HG03558 (cell line): ENCODE results near the gene CUBN.

Experiments
- ATAC-seq: cut with Tn5 transposase; IDR thresholded peaks from one replicate; pipeline ENCODE4 v1.9.1; 2021; ENCODE audit warnings: moderate number of reproducible peaks; ENCODE audit not compliant: unreplicated experiment; ENCODE audit errors: extremely low read depth

The CUBN gene

GRCh38 chr10:17129741-17130140 is at the start of gene CUBN:
Gene CUBN (minus strand): TSS chr10:17129811. CDS start chr10:17129765, 46 bp downstream.
- no peak for ATAC-seq

DNA sequence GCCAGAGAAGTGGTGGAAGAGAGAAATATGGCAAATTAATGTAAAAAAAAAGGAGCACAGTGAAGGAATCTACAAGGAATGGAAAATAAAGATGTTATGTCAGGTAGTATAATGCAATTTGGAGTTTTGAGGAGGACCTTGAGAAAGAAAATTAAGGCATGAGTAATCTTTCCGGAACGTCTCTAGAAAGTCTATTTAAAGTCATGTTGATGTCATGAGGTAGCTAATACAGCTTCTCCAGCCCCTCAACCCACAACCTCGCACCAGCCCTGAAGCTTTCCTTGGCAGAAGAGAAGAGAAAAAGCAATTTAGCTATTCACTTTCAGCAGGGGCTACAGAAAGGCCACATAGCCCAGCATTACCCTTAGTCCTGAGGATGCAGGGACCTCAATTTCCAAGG is 49.4 kb upstream of the CUBN start:
- ATAC-seq = no peak

- ATAC-seq = no peak
These were observed 48.4 kb upstream of the CUBN start for GRCh38 chr10:17178006-17178405.

DNA sequence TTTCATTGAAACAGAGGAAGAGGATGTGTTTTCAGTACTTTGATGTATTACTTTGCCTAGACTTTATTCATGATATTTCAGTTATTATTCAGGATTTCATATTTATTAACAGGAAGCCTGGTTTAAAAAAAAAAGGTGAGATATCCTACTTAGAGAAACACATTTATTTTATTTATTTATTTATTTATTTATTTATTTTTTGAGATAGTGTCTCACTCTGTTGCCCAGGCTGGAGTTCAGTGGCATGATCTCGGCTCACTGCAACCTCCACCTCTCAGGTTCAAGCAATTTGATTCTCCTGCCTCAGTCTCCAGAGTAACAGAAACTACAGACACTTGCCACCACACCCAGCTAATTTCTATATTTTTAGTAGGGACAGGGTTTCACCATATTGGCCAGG is 47.4 kb upstream of the CUBN start:
- ATAC-seq = no peak

- ATAC-seq = no peak
These were observed 46.5 kb upstream of the CUBN start for GRCh38 chr10:17176091-17176490.

- ATAC-seq = no peak
These were observed 45.9 kb upstream of the CUBN start for GRCh38 chr10:17175551-17175950.

DNA sequence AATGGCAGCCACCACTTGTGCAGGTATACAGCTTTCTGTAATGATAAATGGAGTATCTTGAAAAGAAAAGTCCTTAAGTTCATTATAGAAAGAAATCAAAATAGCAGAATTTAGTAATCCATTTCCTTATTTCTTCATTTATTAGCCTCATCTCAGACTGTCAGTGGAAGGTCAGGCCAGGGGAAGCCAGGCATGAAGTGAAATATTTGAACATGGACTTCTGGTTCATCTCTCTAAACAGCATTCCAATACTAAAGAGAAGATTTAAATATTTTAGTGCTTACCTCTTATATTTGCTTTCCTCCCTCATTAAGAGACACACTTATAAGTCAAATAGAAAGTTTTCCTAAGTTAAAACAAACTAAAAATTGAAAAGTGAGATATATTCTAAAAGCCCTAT is 45.0 kb upstream of the CUBN start:
- no peak for ATAC-seq

DNA sequence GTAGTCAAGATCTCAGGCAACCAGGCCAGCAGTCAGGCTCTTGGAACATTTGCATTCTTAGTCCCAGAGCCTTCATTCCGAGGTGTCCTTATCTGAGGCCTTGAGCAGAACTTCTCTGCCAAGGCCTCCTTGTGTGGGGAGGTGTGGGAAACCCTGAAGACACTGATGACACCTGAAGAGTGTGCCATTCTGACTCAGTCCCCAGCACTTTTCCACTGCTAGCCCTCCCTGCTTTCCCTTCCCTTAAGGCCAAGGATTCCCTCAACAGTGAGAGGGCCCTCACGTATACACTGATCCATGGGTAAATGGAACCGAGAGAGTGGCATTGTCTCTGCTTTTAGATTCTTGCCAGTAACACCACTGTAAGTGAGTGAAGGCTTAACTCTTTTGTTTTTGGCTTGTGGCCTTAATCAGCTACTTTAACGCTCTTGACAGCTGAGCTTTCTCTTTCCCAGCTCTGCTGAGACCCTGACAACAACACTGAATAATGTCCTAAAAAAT is 41.6 kb upstream of the CUBN start:
- ATAC-seq = no peak

- ATAC-seq = no peak
These were observed 40.2 kb upstream of the CUBN start for GRCh38 chr10:17169803-17170202.

GRCh38 chr10:17166699-17167098 is 37.1 kb upstream of the CUBN start:
- ATAC-seq = no peak

DNA sequence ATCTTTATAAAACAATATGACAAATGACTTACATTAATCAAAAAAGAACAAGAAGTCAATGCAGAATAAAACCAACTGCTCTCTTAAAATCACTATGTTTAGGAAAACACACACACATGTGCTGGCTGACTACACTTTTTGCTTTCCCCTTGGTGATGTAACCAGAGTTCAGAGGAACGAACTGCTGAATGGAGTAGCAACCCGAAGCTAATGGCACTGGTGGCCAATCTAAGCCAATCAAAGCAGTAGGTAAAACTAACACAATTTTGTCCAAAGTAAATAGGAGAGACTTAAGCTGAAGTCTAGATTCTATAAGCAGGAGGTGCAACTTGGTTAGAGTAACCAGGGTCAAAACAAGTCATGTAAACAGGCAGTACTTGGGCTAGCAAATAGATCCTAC is 33.2 kb upstream of the CUBN start:
- ATAC-seq = no peak

GRCh38 chr10:17161775-17162174 is 32.2 kb upstream of the CUBN start:
- ATAC-seq = no peak

DNA sequence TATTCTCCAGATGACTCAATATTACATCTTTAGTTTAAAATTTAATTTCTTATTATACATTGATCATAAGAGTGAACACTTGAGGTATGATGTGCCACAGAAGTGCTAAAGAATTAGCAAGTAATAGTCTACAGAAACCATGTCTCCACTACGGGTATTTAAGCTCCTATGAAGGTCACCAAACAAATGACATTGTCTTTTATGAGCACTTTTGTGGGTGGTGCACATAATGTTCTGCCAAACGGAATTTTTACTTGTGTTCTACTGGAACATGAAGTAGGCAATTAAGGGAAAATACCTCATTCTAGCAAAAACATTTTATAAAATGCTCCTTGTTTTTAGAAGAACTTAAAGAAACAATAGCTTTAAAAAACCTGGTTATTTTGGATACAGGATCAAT is 27.4 kb upstream of the CUBN start:
- ATAC-seq = no peak

- ATAC-seq = no peak
These were observed 26.2 kb upstream of the CUBN start for GRCh38 chr10:17155826-17156225.

GRCh38 chr10:17154116-17154515 is 24.5 kb upstream of the CUBN start:
- ATAC-seq = no peak

GRCh38 chr10:17153321-17153720 is 23.7 kb upstream of the CUBN start:
- no peak for ATAC-seq

DNA sequence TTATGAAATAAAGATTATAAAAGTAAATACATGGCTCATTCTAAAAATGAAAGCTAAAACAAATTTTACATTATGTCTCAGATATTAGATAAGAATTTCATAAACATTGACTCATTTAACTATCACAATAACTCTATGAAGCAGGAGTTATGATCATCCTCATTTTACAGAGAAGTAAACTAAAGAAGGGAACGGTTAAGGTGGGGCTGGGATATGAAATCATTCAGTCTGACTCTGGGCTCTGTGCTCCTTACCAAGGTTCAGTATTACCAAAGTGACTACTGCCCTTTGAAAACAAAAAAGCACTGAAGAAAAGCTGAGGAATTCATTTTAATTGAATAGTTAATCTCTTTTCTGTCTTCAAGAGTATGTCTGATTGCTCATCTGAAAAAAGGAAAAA is 22.1 kb upstream of the CUBN start:
- ATAC-seq = no peak

DNA sequence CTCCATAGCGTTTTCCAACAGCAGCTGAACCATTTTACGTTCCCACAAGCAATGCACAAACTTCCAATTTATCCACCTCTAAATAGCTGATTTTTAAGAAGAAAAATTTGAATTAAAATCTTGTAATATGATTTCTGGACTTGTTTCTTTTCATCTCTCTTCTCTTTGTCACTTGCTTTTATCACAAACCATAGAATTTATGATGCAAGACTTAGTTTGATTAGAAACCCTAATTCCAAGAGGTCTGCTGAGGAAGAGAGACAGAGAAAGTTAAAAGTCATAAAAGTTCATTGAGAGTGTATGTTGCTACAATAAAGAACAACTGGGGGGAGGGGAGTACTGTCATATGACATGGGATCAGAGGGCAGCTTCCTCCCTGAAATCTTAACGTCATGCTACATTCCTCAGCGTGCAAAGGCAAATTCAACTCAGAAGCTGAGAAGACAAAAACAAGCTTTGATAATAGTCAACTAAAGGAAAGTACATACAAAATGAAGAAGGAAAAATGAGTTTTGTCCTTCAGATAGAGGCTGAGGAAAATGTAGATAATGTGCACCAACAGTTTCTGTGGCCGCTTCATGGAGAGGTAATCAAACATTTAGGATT is 18.4 kb upstream of the CUBN start:
- no peak for ATAC-seq

DNA sequence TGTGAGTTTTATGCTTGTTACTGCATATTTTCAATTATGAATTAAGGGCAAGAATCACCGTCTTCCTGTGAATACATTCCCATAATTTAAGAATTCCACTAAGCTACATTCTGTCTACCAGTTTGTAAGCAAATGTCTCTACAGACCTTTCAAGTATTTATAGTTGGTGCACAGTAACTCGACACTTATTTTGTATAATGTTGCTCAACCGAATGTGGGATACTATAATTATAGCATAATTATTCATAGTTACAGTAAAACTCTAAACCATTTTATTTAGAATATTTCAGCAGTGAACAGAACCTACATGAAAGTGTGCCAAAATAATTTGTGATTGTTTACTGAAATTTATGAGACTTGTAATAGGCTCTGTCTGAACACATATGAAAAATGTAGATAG is 17.3 kb upstream of the CUBN start:
- no peak for ATAC-seq

- ATAC-seq = no peak
These were observed 15.6 kb upstream of the CUBN start for GRCh38 chr10:17145239-17145638.

DNA sequence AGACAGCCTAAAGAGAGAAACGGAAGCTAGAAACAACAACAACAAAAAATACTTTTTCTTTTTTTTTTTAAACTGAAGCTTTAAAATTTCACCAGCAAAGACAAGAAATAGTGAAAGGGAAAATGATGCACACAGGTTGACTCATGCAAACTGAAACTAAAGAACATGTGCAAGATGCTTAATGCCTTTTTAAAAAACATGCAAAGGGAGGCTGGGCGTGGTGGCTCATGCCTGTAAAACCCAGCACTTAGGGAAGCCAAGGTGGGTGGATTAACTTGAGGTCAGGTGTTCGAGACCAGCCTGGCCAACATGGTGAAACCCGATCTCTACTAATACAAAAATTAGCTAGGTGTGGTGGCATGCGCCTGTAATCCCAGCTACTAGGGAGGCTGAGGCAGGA is 15.1 kb upstream of the CUBN start:
- ATAC-seq = peak; percentile 45

DNA sequence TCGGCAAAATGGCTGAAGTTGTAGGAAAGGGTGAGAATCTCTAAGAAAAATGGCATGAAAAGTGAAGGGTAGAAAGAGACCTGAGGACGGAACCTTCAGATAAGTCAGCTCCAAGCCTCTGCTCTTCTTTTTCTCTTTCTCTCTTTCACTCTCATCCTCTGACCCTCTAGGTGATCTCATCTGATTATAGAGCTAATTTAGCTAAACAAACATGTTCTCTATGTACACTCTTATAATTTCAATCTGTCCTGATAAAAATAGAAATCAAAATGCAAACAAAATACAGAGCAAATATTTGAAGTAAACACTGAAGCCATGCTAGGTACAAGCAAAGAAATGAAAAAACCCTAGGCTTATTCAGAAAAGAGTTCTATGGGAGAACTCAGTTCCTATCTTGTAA is 14.4 kb upstream of the CUBN start:
- ATAC-seq = no peak
